HG03342 (cell line): ENCODE results near the gene MIEF1.

Source experiments
- ATAC-seq: cut with Tn5 transposase; IDR thresholded peaks from one replicate; pipeline ENCODE4 v1.9.1; 2021; ENCODE audit warnings: mild to moderate bottlenecking, moderate library complexity; ENCODE audit not compliant: unreplicated experiment

Gene MIEF1

GRCh38 chr22:39470451-39471291 is 31.4 kb upstream of the MIEF1 start:
- ATAC-seq: no peak

GRCh38 chr22:39471381-39472141 is 30.5 kb upstream of the MIEF1 start:
- peak; percentile 46 for ATAC-seq

- no peak for ATAC-seq
These were observed 29.2 kb upstream of the MIEF1 start for GRCh38 chr22:39472570-39473556.

GRCh38 chr22:39473851-39474250 is 28.2 kb upstream of the MIEF1 start:
- ATAC-seq: no peak

GRCh38 chr22:39474351-39475111 is 27.6 kb upstream of the MIEF1 start:
- ATAC-seq: no peak

GRCh38 chr22:39475337-39475736 is 26.8 kb upstream of the MIEF1 start:
- ATAC-seq: no peak

- no peak for ATAC-seq
These were observed 26.2 kb upstream of the MIEF1 start for GRCh38 chr22:39475902-39476301.

GRCh38 chr22:39476664-39477063 is 25.4 kb upstream of the MIEF1 start:
- ATAC-seq: no peak

- ATAC-seq: no peak
These were observed 24.5 kb upstream of the MIEF1 start for GRCh38 chr22:39477542-39477941.

GRCh38 chr22:39478441-39478850 is 23.6 kb upstream of the MIEF1 start:
- ATAC-seq: no peak

GRCh38 chr22:39479254-39479653 is 22.8 kb upstream of the MIEF1 start:
- ATAC-seq: no peak

- no peak for ATAC-seq
These were observed 21.5 kb upstream of the MIEF1 start for GRCh38 chr22:39480557-39480956.

- ATAC-seq: no peak
These were observed 21.0 kb upstream of the MIEF1 start for GRCh38 chr22:39481054-39481453.

GRCh38 chr22:39481595-39481994 is 20.5 kb upstream of the MIEF1 start:
- ATAC-seq: no peak

- ATAC-seq: no peak
These were observed 19.3 kb upstream of the MIEF1 start for GRCh38 chr22:39482768-39483167.

GRCh38 chr22:39486951-39487825 is 14.9 kb upstream of the MIEF1 start:
- no peak for ATAC-seq

- no peak for ATAC-seq
These were observed 14.1 kb upstream of the MIEF1 start for GRCh38 chr22:39487826-39488520.

- no peak for ATAC-seq
These were observed 13.5 kb upstream of the MIEF1 start for GRCh38 chr22:39488563-39489083.
